NCI-H2227 treated with DMSO at 0.1 percent for 48 hours (cell line): Measurements from ENCODE around the gene ATP8A2.

Source experiments
- DNase-seq: peaks from one replicate; lab custom pipeline; 2025; lab: John Stamatoyannopoulos, UW

ATP8A2 gene

DNA sequence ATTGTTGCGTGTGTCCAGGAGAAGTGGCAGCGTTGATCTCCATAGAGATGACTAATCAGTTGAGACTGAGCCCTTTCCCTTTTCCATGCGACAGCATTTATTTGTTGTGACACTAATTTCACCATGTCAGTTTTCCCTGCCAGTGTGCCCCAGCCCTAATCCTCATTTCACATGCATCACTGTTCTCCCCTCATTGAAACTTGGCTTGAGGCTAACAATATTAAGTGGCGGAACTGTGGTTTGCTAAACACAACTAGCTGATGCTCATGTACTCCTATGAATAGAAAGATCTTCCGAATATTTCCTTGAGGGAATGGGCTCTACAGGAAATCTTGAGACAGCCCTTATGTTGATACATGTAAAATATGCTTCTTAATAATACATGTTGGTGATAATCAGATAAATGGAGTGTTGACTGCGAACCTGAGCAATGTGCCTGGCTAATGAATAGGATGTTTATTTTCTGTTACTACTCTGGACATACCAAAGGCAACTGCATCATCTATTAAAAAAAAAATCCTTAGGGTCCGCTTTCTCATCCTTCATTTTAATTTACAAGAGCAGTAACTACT is 258.6 kb downstream of the ATP8A2 start:
- DNase-seq = no peak

GRCh38 chr13:25632166-25632888 is 260.6 kb downstream of the ATP8A2 start:
- DNase-seq = no peak

DNA sequence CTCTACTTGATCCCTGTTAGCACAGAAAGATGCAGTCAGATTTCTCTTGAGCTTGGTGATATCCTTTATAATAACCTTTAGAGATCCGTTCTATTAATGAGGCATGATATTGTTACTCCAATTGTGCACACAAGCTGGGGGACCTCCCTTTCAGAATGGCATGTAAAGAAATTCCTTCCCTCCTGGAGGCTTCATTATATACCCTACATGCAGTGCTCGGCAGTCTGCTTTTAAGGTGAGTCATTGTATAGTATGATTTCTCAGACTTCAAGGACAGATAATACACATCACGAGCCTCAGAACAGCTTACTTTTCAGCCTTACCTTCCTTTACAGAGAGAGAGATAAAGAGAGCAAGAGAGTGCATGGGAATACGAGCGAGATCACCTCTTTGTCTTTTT is 261.3 kb downstream of the ATP8A2 start:
- DNase-seq = no peak

DNA sequence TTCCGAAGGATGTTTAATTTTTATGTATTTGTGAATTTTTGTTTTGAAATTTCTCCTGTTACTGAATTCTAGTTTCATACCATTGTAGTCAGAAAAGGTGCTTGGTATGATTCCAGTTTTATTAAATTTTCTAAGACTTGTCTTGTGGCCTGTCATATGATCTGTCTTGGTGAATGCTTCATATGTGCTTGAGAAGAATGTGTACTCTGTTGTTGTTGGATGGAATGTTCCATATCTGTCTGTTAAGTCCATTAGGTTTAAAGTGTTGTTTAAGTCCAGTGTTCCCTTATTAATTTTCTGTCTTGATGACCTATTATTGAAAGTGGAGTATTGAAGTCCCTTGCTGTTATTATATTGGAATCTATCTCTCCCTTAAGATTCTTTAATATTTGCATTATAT is 273.9 kb downstream of the ATP8A2 start:
- no peak for DNase-seq

DNA sequence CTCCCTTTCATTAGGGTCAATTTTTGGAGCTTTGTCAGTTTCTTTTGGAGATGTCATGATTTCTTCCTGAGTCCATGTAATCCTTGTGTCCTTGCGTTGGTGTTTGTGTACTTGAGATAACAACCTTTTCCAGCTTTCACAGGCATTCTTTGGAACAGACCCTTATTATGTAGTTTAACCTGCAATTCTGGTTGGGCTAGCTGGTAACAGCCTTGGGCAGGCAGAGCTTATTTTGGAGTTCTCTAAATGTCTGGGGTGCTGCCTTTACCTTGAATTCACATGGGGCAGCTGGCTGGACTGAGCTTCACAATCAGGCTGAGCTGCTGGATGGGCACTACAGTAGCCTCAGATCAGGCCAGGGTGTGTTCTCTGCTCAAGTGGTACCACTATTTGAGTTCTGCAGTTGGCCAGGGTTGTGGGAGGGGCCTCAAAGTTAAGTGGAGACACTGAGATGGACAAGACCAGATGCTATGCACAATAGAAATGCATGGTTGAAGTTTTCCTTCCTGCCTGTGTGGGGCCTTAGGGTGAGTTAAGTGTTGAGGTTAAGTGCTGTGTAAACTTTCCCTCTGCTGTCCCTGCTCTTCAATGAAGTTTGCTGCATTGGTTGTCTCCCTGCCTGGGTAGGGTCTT is 277.3 kb downstream of the ATP8A2 start:
- no peak for DNase-seq

DNA sequence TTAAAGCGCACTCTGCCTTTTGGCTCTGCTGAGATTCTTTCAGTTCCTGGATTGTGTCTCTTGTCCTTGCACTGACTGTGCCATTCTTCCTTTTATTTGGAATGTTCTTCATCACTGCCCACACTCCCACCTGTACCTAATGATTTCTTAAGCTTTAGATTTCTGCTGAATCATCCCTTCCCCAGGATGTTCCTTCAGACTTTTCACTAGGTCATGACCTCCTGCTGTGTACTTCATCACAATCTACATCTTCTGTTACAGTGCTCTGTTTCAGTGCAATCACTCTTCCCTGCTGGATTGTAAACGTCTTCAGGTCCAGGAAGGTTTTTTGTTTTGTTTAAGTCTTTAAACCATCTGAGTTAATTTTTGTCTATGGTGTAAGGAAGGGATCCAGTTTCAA is 281.0 kb downstream of the ATP8A2 start:
- DNase-seq = no peak

DNA sequence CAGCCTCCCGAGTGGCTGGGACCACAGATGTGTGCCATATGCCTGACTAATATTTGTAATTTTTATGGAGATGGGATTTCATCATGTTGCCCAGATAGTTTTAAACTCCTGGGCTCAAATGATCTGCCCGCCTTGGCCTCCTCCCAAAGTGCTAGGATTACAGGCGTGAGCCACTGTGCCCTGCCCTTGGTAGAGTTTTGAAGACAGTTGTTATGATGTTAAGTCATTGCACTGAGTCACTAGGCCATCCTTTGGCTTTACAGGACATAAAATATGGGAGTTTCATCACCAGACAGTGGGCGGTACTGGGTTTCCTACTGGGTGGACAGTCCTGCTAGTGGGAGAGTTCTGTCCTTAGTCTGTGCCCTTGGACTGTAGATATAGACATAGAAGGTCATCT is 282.5 kb downstream of the ATP8A2 start:
- DNase-seq = no peak

DNA sequence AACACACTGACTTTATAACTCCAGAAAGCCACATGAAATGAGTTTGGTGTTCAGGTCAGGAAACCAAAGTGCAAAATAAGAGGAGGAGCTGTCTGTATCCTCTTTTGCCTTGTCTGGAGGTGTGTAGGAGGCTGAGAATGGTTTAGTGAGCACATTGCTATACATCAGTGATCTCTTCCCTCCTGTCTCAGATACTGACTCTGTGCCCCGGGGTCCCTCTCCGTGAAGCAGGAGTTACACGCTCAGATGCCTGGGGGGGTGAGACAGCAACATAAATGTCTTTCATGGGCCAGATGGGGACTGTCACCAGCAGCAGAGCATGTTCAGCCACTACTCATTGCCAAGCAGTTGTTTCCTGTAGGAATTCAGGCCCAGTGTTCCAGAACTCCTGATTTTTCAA is 285.4 kb downstream of the ATP8A2 start:
- no peak for DNase-seq

- no peak for DNase-seq
Observed at GRCh38 chr13:25659091-25659795, 287.5 kb downstream of the ATP8A2 start.

GRCh38 chr13:25660996-25661395 is 289.2 kb downstream of the ATP8A2 start:
- DNase-seq = no peak

- no peak for DNase-seq
Observed at GRCh38 chr13:25662516-25662915, 290.7 kb downstream of the ATP8A2 start.

DNA sequence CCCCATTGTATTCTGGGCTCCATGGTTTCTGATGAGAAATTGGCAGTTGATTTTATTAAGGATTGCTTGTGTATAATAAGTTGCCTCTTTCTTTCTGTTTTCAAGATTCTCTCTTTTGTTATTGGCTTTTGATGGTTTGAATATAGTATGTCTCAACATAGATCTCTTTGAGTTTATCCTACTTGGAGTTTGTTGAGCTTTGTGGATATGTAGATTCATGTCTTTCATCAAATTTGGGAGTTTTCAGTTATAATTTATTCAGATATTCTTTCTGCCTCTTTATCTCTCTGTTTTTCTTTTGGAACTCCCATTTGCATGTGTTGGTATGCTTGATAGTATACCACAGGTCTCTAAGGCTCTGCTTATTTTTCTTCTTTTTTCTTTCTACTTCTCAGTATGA is 296.6 kb downstream of the ATP8A2 start:
- no peak for DNase-seq

- DNase-seq = no peak
Observed at GRCh38 chr13:25673711-25674110, 301.9 kb downstream of the ATP8A2 start.

GRCh38 chr13:25674371-25674770 is 302.6 kb downstream of the ATP8A2 start:
- no peak for DNase-seq

GRCh38 chr13:25675060-25675459 is 303.3 kb downstream of the ATP8A2 start:
- DNase-seq = no peak

DNA sequence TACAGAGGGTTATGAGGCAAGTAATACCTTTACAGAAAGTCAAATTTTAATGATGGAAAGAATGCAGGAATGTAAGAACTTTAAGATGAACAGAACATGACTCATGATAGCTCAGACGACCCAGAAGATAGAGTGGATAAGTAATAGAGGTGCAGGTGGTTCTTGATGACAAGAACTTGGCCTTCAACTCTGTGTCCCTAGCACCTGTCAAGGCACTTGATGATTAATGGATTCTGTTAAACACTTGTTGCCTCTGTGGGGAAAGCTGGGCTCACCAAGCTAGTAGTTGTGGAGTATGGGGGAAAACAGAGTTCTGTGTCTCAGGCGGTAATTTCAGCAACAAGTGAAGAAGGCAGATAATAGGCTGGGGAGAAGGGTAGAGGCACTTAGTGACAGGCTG is 306.2 kb downstream of the ATP8A2 start:
- DNase-seq = no peak

- DNase-seq = no peak
Observed at GRCh38 chr13:25678398-25678797, 306.6 kb downstream of the ATP8A2 start.

DNA sequence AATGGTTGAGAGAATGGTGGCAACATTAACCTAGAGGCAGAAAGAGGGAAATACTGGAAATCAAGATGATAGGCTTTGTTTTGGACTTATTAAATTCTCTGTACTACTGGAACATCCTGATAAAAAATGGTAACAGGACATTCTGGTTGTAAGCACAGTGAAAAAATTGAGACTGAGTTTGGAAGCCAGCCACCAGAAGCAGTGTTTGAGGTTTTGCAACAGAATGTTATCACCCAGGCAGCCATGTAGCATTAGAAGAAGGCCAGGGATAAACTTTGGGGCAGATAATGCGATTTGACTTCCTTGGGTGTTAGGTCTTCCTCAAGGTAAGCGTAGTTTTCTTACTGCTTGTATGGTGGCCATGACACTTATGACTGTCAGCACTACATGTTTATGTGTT is 307.4 kb downstream of the ATP8A2 start:
- DNase-seq = no peak

GRCh38 chr13:25679936-25680335 is 308.2 kb downstream of the ATP8A2 start:
- no peak for DNase-seq

GRCh38 chr13:25682276-25682675 is 310.5 kb downstream of the ATP8A2 start:
- DNase-seq = no peak

DNA sequence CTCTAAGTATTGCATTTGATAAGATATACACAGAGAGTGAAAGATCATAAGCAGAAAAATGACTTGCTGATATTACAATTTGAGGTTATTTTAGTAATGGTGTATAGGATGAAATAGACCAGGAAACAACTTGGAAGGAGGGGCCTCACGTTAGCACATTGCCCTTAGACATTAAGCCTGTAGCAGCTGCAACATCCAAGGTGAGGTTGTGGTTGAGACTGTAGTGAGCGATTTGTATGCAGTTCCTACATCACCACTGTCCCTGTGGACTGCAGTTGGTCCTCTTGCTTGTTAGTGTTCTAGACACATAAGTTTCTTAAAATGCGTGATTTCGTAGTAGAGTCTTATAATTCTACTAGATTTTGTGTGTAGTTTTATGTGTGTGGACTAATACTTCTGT is 311.3 kb downstream of the ATP8A2 start:
- DNase-seq = no peak

DNA sequence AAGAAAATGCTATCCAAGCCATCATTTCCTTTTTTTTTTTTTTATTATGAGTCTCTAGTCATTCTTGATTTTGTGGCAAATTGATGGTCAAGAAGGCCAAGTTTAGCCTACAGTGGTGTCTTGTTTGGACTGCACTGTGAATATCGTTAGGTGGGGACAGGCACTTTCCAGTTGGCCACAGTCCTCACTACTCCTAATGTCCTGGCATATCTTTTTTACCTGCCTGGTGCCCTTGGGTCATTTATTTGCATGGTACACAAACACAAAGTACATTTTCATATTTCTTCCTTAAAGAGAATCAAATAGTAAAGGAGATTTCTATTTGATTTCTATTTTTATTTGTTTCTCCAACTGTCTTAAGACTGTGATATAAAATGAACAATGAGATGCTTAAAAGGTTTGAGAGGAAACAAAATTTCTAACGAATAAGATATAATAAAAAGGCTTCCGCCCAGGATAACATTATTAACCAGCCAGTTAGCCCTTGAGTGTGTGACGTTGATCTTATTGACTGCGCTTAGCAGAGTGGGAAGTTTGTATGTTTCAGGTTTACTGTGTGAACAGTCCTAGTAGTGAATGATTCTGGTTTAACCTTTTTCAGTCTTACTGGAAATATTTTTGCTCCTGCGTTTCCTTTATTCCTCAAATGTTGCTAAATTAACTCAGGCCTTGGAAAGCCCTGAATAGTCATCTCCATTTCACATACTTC is 312.0 kb downstream of the ATP8A2 start:
- no peak for DNase-seq
